KOPT-K1 (cell line): ENCODE measurements around the gene SLC38A8.

Source experiments
- H3K27ac ChIP-seq: fragments of 200-600 bp; sonication (generic); 2 replicates; pipeline ENCODE4 v1.5.1; 2016; ENCODE audit warnings: antibody characterized with exemption, mild to moderate bottlenecking, low read depth, low read length; ENCODE audit not compliant: poor library complexity, severe bottlenecking
- H3K36me3 ChIP-seq: fragments of 200-600 bp; sonication (generic); 2 replicates; pipeline ENCODE4 v1.5.1; 2017; ENCODE audit warnings: antibody characterized with exemption, mild to moderate bottlenecking, low read length, moderate library complexity; ENCODE audit not compliant: insufficient read depth
- H3K9me3 ChIP-seq: fragments of 200-600 bp; sonication (generic); 2 replicates; pipeline ENCODE4 v1.5.1; 2017; ENCODE audit warnings: antibody characterized with exemption, low read length, mild to moderate bottlenecking; ENCODE audit not compliant: insufficient read depth, poor library complexity, severe bottlenecking

SLC38A8 gene

GRCh38 chr16:83960521-83961249, 81.9 kb downstream of the SLC38A8 start:
- no peaks in the 10 kb centered on the region for H3K9me3 ChIP-seq
- no peak overlapping the region for H3K27ac ChIP-seq
- H3K36me3 ChIP-seq, result no peaks in the 10 kb centered on the region
